ENCODE results near the gene C4orf50.
A peak's percentile ranks its signal among the peaks of the same experiment; 100 is the strongest.
"Not testable (repeated sequence)": the region's sequence is repeated elsewhere in the genome, so short reads cannot be mapped to it uniquely, and the experiment has no call there.

C4orf50 gene

GRCh38 chr4:5965225-5965624, 53.0 kb downstream of the C4orf50 start:
- DNase-seq: no peak

- no peak for DNase-seq
Observed at GRCh38 chr4:5964030-5964429, 54.2 kb downstream of the C4orf50 start.

- DNase-seq: no peak
Observed at GRCh38 chr4:5963611-5964010, 54.6 kb downstream of the C4orf50 start.

- no peak for DNase-seq
Observed at GRCh38 chr4:5962416-5962815, 55.8 kb downstream of the C4orf50 start.

- DNase-seq: no peak
Observed at GRCh38 chr4:5960252-5960880, 57.9 kb downstream of the C4orf50 start.

GRCh38 chr4:5959211-5959982, 58.8 kb downstream of the C4orf50 start:
- no peak for DNase-seq

- DNase-seq: no peak
Observed at GRCh38 chr4:5958199-5958735, 60.0 kb downstream of the C4orf50 start.

- DNase-seq: peak in 1 of 2 experiments; percentile 45
Observed at GRCh38 chr4:5957076-5957475, 61.2 kb downstream of the C4orf50 start.

- peak; percentile 96 to 99 for DNase-seq
Observed at GRCh38 chr4:5956285-5957021, 61.8 kb downstream of the C4orf50 start.

- DNase-seq: no peak
Observed at GRCh38 chr4:5955856-5956255, 62.4 kb downstream of the C4orf50 start.

GRCh38 chr4:5955201-5955821, 62.9 kb downstream of the C4orf50 start:
- peak; percentile 76 to 79 for DNase-seq

- DNase-seq: no peak
Observed at GRCh38 chr4:5954056-5954760, 64.0 kb downstream of the C4orf50 start.

GRCh38 chr4:5952975-5953951, 65.0 kb downstream of the C4orf50 start:
- DNase-seq: no peak

- no peak for DNase-seq
Observed at GRCh38 chr4:5952286-5952974, 65.8 kb downstream of the C4orf50 start.

- not testable (repeated sequence) for DNase-seq
Observed at GRCh38 chr4:5946653-5947052, 71.6 kb downstream of the C4orf50 start.

GRCh38 chr4:5945936-5946335, 72.3 kb downstream of the C4orf50 start:
- DNase-seq: no peak

- no peak for DNase-seq
Observed at GRCh38 chr4:5945171-5945570, 73.1 kb downstream of the C4orf50 start.

- DNase-seq: no peak
Observed at GRCh38 chr4:5943561-5943960, 74.7 kb downstream of the C4orf50 start.

GRCh38 chr4:5942947-5943346, 75.3 kb downstream of the C4orf50 start:
- no peak for DNase-seq

GRCh38 chr4:5941601-5942000, 76.6 kb downstream of the C4orf50 start:
- no peak for DNase-seq

Data from NCI-H2081 (cell line).